Measurements from ENCODE around the gene COL6A3.
"Not testable (repeated sequence)": the region's sequence is repeated elsewhere in the genome, so short reads cannot be mapped to it uniquely, and the experiment has no call there.

The COL6A3 gene

GRCh38 chr2:237380768-237381167 is 33.2 kb downstream of the COL6A3 start:
- no peak for DNase-seq

- no peak for DNase-seq
These were observed 34.3 kb downstream of the COL6A3 start for GRCh38 chr2:237379636-237380035.

GRCh38 chr2:237378650-237379049 is 35.3 kb downstream of the COL6A3 start:
- no peak for DNase-seq

GRCh38 chr2:237374284-237375060 is 39.5 kb downstream of the COL6A3 start:
- no peak for DNase-seq

- no peak for DNase-seq
These were observed 42.1 kb downstream of the COL6A3 start for GRCh38 chr2:237371856-237372255.

- no peak for DNase-seq
These were observed 48.3 kb downstream of the COL6A3 start for GRCh38 chr2:237365671-237366070.

GRCh38 chr2:237364655-237365054 is 49.3 kb downstream of the COL6A3 start:
- DNase-seq = no peak

GRCh38 chr2:237361194-237362004 is 52.6 kb downstream of the COL6A3 start:
- no peak for DNase-seq

GRCh38 chr2:237359894-237360780 is 53.8 kb downstream of the COL6A3 start:
- no peak for DNase-seq

GRCh38 chr2:237359518-237359840 is 54.5 kb downstream of the COL6A3 start:
- no peak for DNase-seq

- no peak for DNase-seq
These were observed 55.0 kb downstream of the COL6A3 start for GRCh38 chr2:237358721-237359517.

- no peak for DNase-seq
These were observed 58.3 kb downstream of the COL6A3 start for GRCh38 chr2:237355701-237356100.

- DNase-seq = no peak
These were observed 59.1 kb downstream of the COL6A3 start for GRCh38 chr2:237354892-237355291.

- DNase-seq = not testable (repeated sequence)
These were observed 59.8 kb downstream of the COL6A3 start for GRCh38 chr2:237354172-237354571.

GRCh38 chr2:237353215-237353614 is 60.7 kb downstream of the COL6A3 start:
- no peak for DNase-seq

GRCh38 chr2:237352279-237352845 is 61.6 kb downstream of the COL6A3 start:
- no peak for DNase-seq

GRCh38 chr2:237351796-237352195 is 62.2 kb downstream of the COL6A3 start:
- DNase-seq = no peak

- no peak for DNase-seq
These were observed 62.9 kb downstream of the COL6A3 start for GRCh38 chr2:237351046-237351445.

- no peak for DNase-seq
These were observed 63.4 kb downstream of the COL6A3 start for GRCh38 chr2:237350597-237350996.

GRCh38 chr2:237350070-237350469 is 63.9 kb downstream of the COL6A3 start:
- no peak for DNase-seq

GRCh38 chr2:237348281-237348865 is 65.6 kb downstream of the COL6A3 start:
- DNase-seq = no peak

All from DMS53 (cell line).